Stimulated activated CD4-positive, alpha-beta T cell treated with anti-CD3 and anti-CD28 coated beads, Interleukin-4, amount 100 ng/mL, for 48 hours (primary cell): Measurements from ENCODE around the gene SBF1.
"Not testable (repeated sequence)": the region's sequence is repeated elsewhere in the genome, so short reads cannot be mapped to it uniquely, and the experiment has no call there.

Experiments used
- DNase-seq, 2 donors: peaks; one replicate each; pipeline ENCODE4 v3.0.0-alpha.2; 2020; ENCODE audit warnings: low read depth in 2 of 2

Gene SBF1

GRCh38 chr22:50445880-50446707 is 28.7 kb downstream of the SBF1 start:
- DNase-seq, result no peak

GRCh38 chr22:50445071-50445879 is 29.6 kb downstream of the SBF1 start:
- no peak for DNase-seq

DNA sequence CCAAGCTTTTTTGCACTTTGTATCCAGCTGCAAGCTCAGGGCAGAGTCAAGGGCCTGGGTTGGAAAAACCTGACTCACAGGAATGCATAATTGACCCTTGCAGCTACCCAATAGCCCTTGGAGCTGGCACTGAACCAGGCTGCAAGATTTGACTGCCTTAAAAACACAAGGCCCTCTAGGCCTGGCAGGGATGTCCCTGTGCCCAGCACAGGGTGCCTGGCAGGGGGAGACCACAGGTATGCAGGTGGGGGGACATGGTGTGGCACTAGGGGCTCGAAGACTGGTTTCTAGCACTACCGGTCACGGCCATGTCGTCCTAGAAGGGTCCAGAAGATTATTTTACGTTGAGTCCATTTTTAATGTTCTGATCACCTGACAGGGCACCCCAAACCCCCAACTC is 30.2 kb downstream of the SBF1 start:
- DNase-seq, result no peak

GRCh38 chr22:50443801-50444625 is 30.8 kb downstream of the SBF1 start:
- DNase-seq, result no peak

DNA sequence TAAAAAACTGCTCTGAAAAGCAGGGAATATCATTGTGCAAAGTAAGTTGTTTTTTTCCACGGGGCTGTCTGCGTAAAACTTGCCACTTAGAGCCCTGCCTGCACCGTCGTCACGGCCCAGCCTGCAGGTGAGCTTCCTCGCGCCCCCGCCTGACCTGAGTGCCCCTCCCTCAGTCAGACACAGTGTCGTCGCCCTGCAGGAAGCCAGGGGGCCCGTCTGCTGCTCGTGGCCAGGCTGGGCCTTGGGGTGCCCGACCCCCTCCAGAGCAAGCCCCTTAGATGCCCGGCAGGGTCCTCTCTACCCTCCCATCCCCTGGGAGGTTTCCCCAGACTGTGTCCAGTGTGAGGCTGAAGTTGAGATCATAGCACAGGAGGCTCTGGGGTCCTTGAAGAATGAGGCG is 31.6 kb downstream of the SBF1 start:
- no peak for DNase-seq

DNA sequence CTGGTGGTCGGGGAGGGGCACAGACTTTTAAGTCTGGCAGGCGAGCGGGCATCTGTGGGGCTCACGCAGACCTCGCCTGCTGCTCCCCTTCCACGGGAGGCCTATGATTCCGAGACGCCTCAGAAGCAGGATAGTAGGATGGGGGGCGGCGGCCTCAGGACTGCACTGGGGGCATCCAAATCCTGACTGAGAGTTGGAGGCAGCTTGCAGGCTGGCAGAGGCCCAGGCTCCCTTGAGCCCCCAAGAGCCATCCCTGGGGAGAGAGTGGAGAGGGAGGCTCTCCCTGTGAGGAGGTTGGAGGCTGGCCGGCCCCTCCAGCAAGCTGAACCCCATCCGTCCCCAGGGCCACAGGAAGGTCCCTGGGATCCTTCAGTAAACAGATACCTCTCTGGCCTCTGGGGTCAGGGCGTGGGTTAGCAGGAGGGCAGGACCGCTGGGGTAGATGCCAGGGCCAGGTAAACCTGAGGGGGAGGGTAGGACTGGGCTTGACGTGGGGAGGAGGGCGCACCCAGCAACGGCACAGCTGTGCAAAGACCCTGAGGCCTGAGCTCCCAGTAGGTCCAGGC is 33.3 kb downstream of the SBF1 start:
- no peak for DNase-seq

DNA sequence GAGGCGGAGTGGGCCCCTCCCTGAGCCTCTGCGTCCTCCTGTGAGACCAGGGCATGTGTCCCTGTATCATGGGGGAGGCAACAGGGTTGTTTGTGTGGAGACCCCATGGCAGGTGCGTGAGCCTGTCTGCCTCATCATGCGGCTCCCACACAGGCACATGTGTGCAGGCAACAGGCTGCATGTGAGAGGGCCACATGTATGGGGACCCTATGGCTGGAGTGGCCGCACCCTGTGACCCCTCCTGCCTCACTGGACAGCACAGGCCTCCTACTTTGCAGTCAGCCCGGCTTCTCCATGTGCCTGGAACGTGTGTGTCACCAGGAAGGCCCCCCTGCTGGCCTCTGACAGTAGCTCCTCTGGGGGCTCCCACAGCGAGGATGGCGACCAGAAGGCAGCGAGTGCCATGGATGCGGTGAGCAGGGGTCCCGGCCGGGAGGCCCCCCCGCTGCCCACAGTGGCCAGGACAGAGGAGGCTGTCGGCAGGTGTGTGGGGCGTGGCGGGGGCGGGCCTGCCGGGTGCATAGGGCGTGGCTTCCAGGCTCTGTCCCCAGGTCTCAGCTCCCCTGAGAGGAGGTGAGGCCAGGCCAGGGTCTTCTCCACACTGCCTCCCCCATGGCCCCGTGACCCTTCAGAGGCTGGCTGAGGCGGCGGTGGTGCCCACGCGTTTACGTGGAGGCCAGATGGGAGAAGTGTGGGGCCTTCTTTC is 34.1 kb downstream of the SBF1 start:
- DNase-seq, result no peak

DNA sequence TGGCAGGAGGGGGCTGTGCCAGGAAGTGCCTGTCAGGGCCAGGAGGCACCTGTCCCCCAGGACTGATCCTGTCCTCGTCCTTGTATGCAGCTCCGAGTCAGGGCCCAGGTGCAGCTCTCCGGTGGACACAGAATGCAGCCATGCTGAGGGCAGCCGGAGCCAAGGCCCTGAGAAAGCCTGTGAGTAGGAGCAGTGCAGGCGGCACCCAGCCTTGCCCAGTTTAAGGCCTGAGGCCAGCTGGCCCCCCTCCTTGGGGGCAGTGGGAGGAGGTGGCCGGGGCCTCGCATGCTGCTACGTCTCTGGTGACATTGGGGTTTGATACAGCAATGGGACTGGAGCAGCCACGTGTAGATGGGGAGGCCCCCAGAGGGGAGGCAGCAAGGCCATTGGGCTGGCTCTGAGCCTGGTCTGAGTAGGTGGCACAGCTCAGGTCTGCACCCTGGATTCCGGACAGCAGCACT is 34.9 kb downstream of the SBF1 start:
- DNase-seq, result no peak

DNA sequence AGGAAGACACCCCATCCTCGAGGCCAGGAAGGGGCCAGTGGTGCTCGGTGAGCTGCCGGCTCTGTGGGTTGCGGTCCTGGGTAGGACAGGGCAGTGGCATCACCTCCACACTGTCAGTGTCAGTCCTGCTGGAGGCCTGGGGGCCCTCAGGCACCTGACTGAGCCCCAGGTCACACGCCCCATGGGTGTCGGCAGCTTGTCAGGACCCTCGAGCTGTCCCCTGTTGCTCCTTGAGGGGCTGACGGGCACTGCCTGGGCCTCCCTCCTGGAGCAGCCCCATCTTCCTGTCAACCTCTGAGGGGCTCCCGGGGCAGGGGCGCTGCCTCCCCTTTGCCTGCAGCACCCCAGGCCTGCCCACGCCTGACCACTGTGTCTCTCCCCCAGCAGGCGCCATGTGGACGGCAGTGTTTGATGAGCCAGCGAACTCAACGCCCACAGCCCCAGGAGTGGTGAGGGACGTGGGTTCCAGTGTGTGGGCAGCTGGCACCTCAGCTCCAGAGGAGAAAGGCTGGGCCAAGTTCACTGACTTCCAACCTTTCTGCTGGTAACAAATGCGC is 35.4 kb downstream of the SBF1 start:
- no peak for DNase-seq

DNA sequence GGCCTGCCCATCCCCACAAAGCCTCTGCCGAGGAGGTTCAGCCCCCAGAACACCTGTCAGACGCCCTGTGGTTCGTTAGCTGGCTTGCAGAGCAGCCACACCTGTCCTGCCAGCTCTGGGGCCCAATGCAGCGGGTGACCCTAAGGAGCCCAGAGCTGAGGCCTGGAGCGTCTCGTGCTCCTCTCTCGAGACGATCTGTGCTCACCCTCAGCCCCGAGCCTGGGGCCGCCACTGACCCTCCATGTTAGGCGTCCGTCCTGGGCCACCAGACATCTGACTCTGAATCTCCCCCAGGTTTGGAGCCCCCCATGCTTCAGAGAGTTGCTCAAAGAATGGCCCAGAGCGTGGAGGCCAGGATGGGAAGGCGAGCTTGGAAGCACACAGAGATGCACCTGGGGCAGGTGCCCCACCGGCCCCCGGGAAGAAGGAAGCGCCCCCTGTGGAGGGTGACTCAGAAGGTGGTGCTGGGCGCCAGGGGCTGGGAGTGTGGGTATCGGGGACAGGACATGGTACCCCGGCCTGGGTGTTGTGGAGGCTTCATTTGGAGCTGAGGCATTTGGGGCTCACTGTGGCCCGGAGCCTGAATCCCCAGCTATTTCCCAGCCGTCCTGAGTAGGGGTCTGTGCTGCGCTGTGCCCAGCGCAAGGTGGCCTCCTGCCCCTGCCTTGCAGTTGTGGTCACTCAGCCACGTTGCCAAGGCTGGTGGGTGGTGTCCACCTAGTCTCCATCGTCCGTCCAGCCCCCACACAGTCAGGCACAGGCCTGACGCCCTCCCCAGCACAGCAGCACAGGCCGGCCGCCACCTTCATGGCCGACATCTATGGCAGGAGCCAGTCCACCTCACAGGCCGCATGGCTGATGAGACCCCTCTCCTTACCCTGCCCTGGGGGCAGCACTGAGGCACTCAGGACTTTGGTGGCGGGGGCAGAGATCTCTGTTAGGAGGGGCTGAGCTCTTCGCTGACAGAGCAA is 36.2 kb downstream of the SBF1 start:
- no peak for DNase-seq

DNA sequence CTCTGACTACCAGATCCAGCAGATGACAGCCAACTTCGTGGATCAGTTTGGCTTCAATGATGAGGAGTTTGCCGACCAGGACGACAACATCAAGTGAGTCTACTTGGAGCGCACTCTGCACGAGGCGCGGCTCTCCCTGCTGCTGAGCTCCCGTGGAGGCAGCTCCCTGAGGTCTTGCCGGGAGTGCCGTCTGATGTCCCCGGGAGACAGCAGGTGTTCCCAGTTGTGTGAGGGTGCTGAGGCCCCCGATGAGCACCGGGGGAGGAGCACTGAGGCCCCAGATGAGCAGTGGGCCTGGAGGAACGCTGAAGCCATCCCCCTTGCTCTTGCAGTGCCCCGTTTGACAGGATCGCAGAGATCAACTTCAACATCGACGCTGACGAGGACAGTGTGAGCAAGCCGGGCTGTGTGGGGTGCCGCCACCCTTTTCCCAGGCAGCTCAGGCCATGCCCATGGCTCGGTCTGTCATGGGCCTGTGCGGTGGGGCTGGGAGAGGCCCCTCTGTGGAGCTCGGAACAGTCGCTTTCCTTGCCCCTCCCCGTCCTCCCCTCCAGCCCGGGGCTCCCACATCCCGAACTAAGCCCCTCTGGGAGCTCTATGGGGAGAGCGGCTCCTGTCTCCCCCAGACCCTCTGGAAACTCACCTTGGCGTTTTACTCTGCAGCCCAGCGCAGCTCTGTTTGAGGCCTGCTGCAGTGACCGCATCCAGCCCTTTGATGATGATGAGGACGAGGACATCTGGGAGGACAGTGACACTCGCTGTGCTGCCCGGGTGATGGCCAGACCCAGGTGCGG is 37.1 kb downstream of the SBF1 start:
- no peak for DNase-seq

GRCh38 chr22:50436841-50437341 is 37.9 kb downstream of the SBF1 start:
- DNase-seq, result no peak

DNA sequence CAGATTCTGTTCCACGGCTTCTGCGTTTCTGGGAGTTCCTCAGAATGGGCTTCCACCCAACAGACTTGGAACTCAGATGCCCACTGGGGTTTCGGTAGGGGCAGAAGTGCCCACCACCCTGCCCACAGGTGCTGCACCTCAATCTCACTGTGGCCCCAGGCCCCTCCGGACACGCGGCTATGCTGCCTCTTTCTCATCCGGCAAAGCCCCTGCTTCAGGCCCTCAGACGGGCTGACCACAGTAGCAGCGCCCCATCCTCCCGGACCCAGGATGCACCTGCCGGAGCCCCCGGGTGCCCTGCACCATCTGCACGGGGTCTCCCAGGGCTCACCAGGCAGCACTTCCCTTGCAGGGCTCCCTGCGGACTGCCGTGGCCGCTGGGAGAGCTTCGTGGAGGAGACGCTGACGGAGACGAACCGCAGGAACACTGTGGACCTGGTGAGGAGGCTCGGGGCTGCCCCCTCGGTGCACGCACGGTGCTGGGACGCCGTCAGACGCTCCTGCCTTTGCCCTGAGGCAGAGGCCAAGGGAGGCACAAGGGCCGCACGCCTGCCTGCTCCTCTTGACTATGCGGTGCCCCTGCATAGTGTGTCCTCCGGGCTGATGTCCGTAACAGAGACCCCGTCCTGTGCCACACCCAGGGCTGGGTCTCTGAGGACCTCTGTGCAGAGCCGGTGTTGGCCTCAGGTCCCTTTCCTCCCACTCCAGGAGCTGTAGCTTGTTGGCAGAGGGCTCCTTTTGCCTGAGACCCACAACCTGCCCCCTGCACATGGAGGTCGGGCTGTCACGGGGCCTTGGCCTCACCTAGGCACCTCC is 38.6 kb downstream of the SBF1 start:
- DNase-seq, result no peak

DNA sequence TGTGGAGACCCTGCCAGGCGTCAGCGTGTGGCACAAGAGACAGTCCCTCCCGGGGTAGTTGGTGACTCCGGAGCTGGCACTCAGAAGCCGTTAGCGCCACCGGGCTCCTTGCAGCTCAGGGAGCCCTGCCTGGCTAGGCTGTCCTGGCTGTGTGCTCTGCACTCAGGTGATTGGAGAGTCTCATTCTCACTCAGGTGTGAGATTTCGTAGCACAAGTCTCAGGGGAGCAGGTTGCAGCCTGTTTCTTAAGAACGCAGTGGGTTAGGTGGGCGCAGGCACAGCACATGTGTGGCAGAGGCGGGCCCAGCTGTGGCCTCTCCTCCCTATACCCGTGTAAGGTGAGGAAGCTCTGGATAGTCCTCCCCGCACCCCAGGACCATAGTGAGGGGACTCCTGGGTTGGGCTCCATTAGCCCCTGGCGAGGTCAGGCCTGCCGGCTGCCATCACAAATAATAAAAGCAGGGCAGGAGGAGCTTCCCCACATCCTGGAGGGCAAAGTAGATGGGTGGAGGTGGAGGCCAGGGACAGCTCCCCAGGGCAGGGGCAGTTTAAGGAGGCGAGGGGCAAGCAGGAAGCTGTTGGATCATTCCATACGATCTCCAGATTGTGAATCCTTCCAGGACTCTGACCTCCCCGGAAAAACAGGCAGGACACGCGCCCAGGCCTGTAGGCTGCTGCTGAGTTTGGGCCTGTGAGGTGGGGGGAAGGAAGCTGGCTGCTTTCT is 39.4 kb downstream of the SBF1 start:
- no peak for DNase-seq

DNA sequence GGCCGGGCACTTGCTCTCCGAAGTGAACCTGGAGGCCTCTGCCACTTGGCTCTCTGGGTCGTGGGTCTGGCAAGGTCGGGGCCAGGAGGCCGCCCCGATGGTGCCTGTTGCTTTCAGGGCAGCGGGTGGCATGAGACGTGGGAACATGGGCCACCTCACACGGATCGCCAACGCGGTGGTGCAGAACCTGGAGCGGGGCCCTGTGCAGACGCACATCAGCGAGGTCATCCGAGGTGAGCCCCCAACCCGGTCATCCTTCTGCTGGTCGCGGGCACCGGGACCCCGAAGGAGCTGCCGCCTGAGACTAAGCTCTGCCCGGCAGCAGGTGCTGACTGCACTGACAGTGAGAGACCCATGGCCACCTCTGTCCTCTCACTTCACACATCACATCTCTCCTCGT is 40.0 kb downstream of the SBF1 start:
- no peak for DNase-seq

DNA sequence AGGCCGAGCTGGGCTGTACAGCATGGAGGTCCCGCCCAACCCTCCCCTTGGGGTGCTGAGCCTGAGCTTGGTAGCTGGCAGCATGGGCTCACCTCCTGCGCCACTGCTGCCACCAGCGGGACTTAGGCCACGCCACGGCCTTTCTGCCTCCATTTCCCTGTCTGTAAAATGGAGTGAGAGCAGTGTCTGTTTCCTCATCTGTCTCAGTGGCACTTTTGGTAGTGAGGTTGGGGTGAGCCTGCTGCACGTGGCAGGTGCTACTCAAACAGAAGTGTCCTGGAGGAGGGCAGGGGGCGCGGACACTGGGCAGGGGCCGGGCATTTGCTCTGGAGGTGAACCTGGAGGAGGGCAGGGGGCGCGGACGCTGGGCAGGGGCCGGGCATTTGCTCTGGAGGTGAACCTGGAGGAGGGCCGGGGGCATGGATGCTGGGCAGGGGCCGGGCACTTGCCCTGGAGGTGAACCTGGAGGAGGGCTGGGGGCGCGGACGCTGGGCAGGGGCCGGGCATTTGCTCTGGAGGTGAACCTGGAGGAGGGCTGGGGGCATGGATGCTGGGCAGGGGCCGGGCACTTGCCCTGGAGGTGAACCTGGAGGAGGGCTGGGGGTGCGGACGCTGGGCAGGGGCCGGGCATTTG is 41.8 kb downstream of the SBF1 start:
- DNase-seq, result not testable (repeated sequence)
